GM19452 (cell line): ENCODE results near the gene SCGB2B2.
"Not testable (repeated sequence)": the region's sequence is repeated elsewhere in the genome, so short reads cannot be mapped to it uniquely, and the experiment has no call there.

Experiments
- ATAC-seq: cut with Tn5 transposase; IDR thresholded peaks from one replicate; pipeline ENCODE4 v1.9.1; 2021; ENCODE audit not compliant: unreplicated experiment

The SCGB2B2 gene

GRCh38 chr19:34676697-34677385 lies at the start of gene SCGB2B2:
TSS of gene SCGB2B2 (minus strand) at chr19:34677159. CDS start at chr19:34594563, 82,596 bp downstream.
- ATAC-seq: peak; percentile 51

GRCh38 chr19:34725400-34725799 lies 48.4 kb upstream of the SCGB2B2 start:
- no peak for ATAC-seq

- ATAC-seq: no peak
Measured at GRCh38 chr19:34722353-34722752, 45.4 kb upstream of the SCGB2B2 start.

GRCh38 chr19:34715357-34715756 lies 38.4 kb upstream of the SCGB2B2 start:
- ATAC-seq: no peak

GRCh38 chr19:34713262-34713637 lies 36.3 kb upstream of the SCGB2B2 start:
- no peak for ATAC-seq

GRCh38 chr19:34712395-34713261 lies 35.7 kb upstream of the SCGB2B2 start:
- no peak for ATAC-seq

- ATAC-seq: no peak
Measured at GRCh38 chr19:34711890-34712289, 34.9 kb upstream of the SCGB2B2 start.

GRCh38 chr19:34707661-34708060 lies 30.7 kb upstream of the SCGB2B2 start:
- no peak for ATAC-seq

- ATAC-seq: no peak
Measured at GRCh38 chr19:34692549-34692948, 15.6 kb upstream of the SCGB2B2 start.

- no peak for ATAC-seq
Measured at GRCh38 chr19:34690372-34690771, 13.4 kb upstream of the SCGB2B2 start.

- ATAC-seq: no peak
Measured at GRCh38 chr19:34688592-34688991, 11.6 kb upstream of the SCGB2B2 start.

- no peak for ATAC-seq
Measured at GRCh38 chr19:34687348-34687747, 10.4 kb upstream of the SCGB2B2 start.

GRCh38 chr19:34686455-34686854 lies 9.5 kb upstream of the SCGB2B2 start:
- ATAC-seq: no peak

GRCh38 chr19:34685266-34685665 lies 8.3 kb upstream of the SCGB2B2 start:
- not testable (repeated sequence) for ATAC-seq

- ATAC-seq: no peak
Measured at GRCh38 chr19:34681478-34681877, 4.5 kb upstream of the SCGB2B2 start.

- ATAC-seq: no peak
Measured at GRCh38 chr19:34678421-34678820, 1.5 kb upstream of the SCGB2B2 start.

- no peak for ATAC-seq
Measured at GRCh38 chr19:34678085-34678412, 1.1 kb upstream of the SCGB2B2 start.

GRCh38 chr19:34677386-34678084 lies 576 bp upstream of the SCGB2B2 start, which contains the start of gene ZNF302:
TSS of gene ZNF302 (plus strand) at chr19:34677678. CDS start at chr19:34678805, 1,127 bp downstream.
- peak; percentile 86 for ATAC-seq

- no peak for ATAC-seq
Measured at GRCh38 chr19:34675919-34676318, 1.0 kb downstream of the SCGB2B2 start.

- no peak for ATAC-seq
Measured at GRCh38 chr19:34675250-34675649, 1.7 kb downstream of the SCGB2B2 start.

GRCh38 chr19:34673590-34673989 lies 3.4 kb downstream of the SCGB2B2 start:
- ATAC-seq: no peak

- no peak for ATAC-seq
Measured at GRCh38 chr19:34671972-34672371, 5.0 kb downstream of the SCGB2B2 start.
